PC-9 (cell line): ENCODE data around the gene P2RX5. TPM values are rescaled to one million over a fixed set of nuclear protein-coding genes. Genes with fewer than 3 reads are reported as not detected.

Source experiments
- BruUV-seq: library from RNA; stranded (reverse); fragments of 400-500 nt; replicated peaks from 2 replicates; lab custom pipeline; 2021; lab: Mats Ljungman, UMichigan
- CTCF ChIA-PET: fragments of 300-600 bp; sonication (Branson Sonifier 250); formaldehyde crosslinking; loops from one replicate; lab custom pipeline; 2022; ENCODE audit warnings: antibody characterized with exemption; lab: Charles Lee
- POLR2A ChIA-PET: fragments of 300-600 bp; sonication (Branson Sonifier 250); formaldehyde crosslinking; loops from one replicate; lab custom pipeline; 2022; ENCODE audit warnings: antibody characterized with exemption; ENCODE audit not compliant: unreplicated experiment; lab: Charles Lee
- DNase-seq, 2 experiments: peaks; one replicate each; pipeline versions ENCODE4 v3.0.0 to v3.0.0-alpha.2; 2015 to 2022; ENCODE audit warnings: mixed read lengths in 1 of 2
- H2AFZ ChIP-seq: fragments of 200-600 bp; sonication (generic); 2 replicates; pipeline ENCODE4 v1.8.1; 2017; ENCODE audit warnings: antibody characterized with exemption
- H3F3A ChIP-seq: fragments of 200-600 bp; sonication (generic); 2 replicates; pipeline ENCODE4 v1.8.1; 2017; ENCODE audit warnings: antibody characterized with exemption, mild to moderate bottlenecking, low read depth; ENCODE audit not compliant: insufficient read depth
- H3K27ac ChIP-seq: fragments of 200-600 bp; sonication (generic); 2 replicates; pipeline ENCODE4 v1.6.1; 2016; ENCODE audit warnings: mixed run types
- H3K27me3 ChIP-seq: fragments of 200-600 bp; sonication (generic); 2 replicates; pipeline ENCODE4 v1.6.1; 2016; ENCODE audit warnings: low read depth, mixed run types; ENCODE audit not compliant: insufficient read depth
- H3K36me3 ChIP-seq: fragments of 200-600 bp; sonication (generic); 2 replicates; pipeline ENCODE4 v1.6.1; 2016; ENCODE audit warnings: low read depth, mixed run types
- H3K4me1 ChIP-seq: fragments of 200-600 bp; sonication (generic); replicated peaks from 2 replicates; pipeline ENCODE4 v1.6.1; 2016; ENCODE audit warnings: mixed run types; ENCODE audit not compliant: insufficient read depth
- H3K4me2 ChIP-seq: fragments of 200-600 bp; sonication (generic); 2 replicates; pipeline ENCODE4 v1.6.1; 2017; ENCODE audit warnings: mixed run types
- H3K4me3 ChIP-seq: fragments of 200-600 bp; sonication (generic); 2 replicates; pipeline ENCODE4 v1.6.1; 2016; ENCODE audit warnings: mixed run types
- H3K79me2 ChIP-seq: fragments of 200-600 bp; sonication (generic); 2 replicates; pipeline ENCODE4 v1.6.1; 2017; ENCODE audit warnings: low read depth, mixed run types
- H3K9me2 ChIP-seq: fragments of 200-600 bp; sonication (generic); 2 replicates; pipeline ENCODE4 v1.8.1; 2017; ENCODE audit warnings: mild to moderate bottlenecking; ENCODE audit not compliant: insufficient read depth
- H3K9me3 ChIP-seq: fragments of 200-600 bp; sonication (generic); 2 replicates; pipeline ENCODE4 v1.8.1; 2016; ENCODE audit warnings: low read depth; ENCODE audit not compliant: insufficient read depth
- H4K20me1 ChIP-seq: fragments of 200-600 bp; sonication (generic); 2 replicates; pipeline ENCODE4 v1.8.1; 2017; ENCODE audit not compliant: insufficient read depth
- EZH2 ChIP-seq: fragments of 200-600 bp; sonication (generic); IDR thresholded peaks from 2 replicates; pipeline ENCODE4 v1.8.0; 2017; ENCODE audit warnings: antibody characterized with exemption, low read depth
- intact Hi-C: fragments of 100-400 bp; cut with micrococcal nuclease; formaldehyde crosslinking; loops from one replicate; pipeline ENCODE4 v1.10.0; 2022; ENCODE audit not compliant: unreplicated experiment
- total RNA-seq: library from RNA; stranded (reverse); gene quantifications from 2 replicates; pipeline ENCODE4 v1.2.3, GENCODE V29; 2021
- TF ChIP-seq, protein P1 (sequence below): fragments of 200-600 bp; sonication (generic); conservative IDR thresholded peaks from 2 replicates; pipeline ENCODE4 v1.6.1; 2017; ENCODE audit warnings: mixed run types, antibody characterized with exemption, mild to moderate bottlenecking, moderate library complexity

The P2RX5 gene
- total RNA-seq, 1 experiment from 2014 or later = 18.3 TPM

DNA sequence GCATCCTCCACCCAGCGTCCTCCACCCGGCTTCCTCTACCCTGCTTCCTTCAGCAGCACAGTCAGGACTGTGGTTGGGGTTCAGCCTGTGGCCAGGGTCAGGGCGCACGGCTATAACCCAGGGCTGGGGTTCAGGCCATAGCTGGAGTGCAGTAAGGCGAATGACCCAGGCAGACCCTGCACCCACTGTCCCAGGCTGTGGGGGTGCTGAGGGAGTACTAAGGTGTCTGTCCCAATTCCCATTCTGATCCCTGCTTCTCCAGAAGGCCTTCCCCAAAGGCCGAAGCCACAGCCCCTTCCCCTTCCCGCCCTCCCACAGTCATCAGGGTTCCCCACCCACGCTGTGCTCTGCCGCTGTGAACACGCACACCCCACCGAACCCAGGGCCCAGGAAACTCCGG is 14.9 kb downstream of the P2RX5 start:
- ChIA-PET POLR2A (no interaction called here), CTCF (no interaction called here)
- Histone ChIP-seq H3K4me2 (no peak overlapping the region), H2AFZ (no peak overlapping the region), H3K4me1 (no peaks in the 10 kb centered on the region), H3F3A (no peaks in the 10 kb centered on the region; the same call in 1 of the 2 replicates), H3K27ac (no peak overlapping the region), H3K4me3 (no peak overlapping the region), H3K27me3 (no peaks in the 10 kb centered on the region), H3K9me2 (no peaks in the 10 kb centered on the region), H3K36me3 (no peaks in the 10 kb centered on the region), H4K20me1 (no peaks in the 10 kb centered on the region; the same call in 1 of the 2 replicates), H3K9me3 (no peaks in the 10 kb centered on the region), H3K79me2 (no peaks in the 10 kb centered on the region)
- no peak for TF ChIP-seq EZH2
- TF ChIP-seq, protein P1, sequence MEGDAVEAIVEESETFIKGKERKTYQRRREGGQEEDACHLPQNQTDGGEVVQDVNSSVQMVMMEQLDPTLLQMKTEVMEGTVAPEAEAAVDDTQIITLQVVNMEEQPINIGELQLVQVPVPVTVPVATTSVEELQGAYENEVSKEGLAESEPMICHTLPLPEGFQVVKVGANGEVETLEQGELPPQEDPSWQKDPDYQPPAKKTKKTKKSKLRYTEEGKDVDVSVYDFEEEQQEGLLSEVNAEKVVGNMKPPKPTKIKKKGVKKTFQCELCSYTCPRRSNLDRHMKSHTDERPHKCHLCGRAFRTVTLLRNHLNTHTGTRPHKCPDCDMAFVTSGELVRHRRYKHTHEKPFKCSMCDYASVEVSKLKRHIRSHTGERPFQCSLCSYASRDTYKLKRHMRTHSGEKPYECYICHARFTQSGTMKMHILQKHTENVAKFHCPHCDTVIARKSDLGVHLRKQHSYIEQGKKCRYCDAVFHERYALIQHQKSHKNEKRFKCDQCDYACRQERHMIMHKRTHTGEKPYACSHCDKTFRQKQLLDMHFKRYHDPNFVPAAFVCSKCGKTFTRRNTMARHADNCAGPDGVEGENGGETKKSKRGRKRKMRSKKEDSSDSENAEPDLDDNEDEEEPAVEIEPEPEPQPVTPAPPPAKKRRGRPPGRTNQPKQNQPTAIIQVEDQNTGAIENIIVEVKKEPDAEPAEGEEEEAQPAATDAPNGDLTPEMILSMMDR = no peak
- BruUV-seq = no TSS peak
- DNase-seq = no peak
- intact Hi-C loops = loop anchor here (5.0 kb wide), 3 partner anchors 41 to 146 kb away; partner anchors contain the start of gene HASPIN

DNA sequence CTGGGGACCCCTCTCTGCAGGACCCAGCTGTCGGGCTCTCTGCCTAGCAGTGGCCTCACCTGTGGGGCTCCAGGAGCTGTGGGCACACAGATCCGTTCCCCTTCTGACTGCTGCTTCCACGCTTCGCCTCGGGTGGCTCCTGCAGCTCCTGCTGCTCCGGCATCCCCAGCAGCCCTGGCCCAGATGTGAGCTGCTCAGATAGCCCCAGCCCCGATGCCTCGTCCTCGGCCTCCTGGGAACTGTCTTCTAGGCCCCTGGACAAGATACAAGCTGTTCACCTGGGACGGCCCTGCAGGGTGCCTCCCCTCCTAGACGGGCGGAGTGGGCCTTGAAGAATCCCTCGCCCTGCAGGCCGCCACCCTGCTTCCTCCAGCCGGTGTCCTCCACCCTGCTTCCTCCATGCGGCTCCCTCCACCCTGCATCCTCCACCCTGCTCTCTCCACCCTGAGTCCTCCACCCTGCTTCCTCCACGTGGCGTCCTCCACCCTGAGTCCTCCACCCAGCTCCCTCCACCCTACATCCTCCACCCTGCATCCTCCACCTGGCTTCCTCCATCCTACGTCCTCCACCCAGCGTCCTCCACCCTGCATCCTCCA is 16.3 kb downstream of the P2RX5 start:
- no peaks in the 10 kb centered on the region; the same call in none of the 2 replicates for H4K20me1 ChIP-seq
- ChIA-PET POLR2A (no interaction called here), CTCF (no interaction called here)
- no peak overlapping the region for H2AFZ ChIP-seq
- H3K36me3 ChIP-seq = no peaks in the 10 kb centered on the region
- DNase-seq = no peak
- no peaks in the 10 kb centered on the region for H3K9me3 ChIP-seq
- BruUV-seq = no TSS peak
- no peak overlapping the region for H3K4me2 ChIP-seq
- H3K79me2 ChIP-seq = no peaks in the 10 kb centered on the region
- H3K27ac ChIP-seq = no peak overlapping the region
- intact Hi-C loops = loop anchor here (5.0 kb wide), 3 partner anchors 43 to 148 kb away; partner anchors contain the start of gene HASPIN
- H3K4me3 ChIP-seq = no peak overlapping the region
- H3K27me3 ChIP-seq = no peaks in the 10 kb centered on the region
- peaks cover 6% of the 10 kb centered on the region; the same call in 1 of the 2 replicates for H3F3A ChIP-seq
- TF ChIP-seq EZH2 = no peak
- TF ChIP-seq, protein P1 = no peak
- no peaks in the 10 kb centered on the region for H3K4me1 ChIP-seq
- H3K9me2 ChIP-seq = no peaks in the 10 kb centered on the region

DNA sequence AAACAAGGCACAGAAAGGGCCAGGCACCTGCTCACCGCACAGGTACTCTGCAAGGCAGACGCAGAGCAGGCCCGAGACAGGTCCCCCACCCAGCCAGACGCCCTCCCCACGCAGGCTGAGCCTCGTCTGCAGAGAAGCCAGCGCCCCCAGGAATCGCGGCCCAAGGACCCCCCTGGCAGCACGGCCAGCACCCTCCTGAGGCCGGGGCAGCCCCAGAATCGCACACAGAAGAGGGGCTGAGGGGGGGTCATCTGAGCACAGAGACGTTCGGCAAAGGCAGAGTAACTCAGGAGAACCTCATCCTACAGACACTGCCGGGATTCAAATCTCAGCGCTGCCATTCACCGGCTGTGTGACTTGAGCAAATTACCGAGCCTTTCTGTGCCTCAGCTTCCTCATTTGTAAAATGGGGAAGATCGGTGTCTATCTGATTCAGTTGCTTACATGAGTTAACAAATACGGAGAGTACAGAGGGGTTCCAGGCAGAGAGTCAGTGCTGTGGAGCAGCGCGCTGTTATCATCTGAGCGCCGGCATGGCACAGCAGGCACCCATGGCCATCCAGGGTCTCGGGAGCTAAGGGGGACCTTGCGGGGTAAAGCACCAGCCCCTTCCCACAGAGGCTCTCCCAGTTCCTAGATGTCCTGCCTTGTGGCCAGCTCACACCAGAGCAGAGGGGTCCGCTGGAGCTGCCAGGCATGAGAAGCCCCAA is 17.0 kb downstream of the P2RX5 start:
- no TSS peak for BruUV-seq
- DNase-seq = no peak
- H3K79me2 ChIP-seq = no peaks in the 10 kb centered on the region
- no peaks in the 10 kb centered on the region; the same call in none of the 2 replicates for H4K20me1 ChIP-seq
- no peak overlapping the region for H3K4me3 ChIP-seq
- no peaks in the 10 kb centered on the region for H3K36me3 ChIP-seq
- H3K9me3 ChIP-seq = no peaks in the 10 kb centered on the region
- intact Hi-C loops = no loop called here
- TF ChIP-seq, protein P1 = no peak
- H3K27ac ChIP-seq = no peak overlapping the region
- H3K4me1 ChIP-seq = no peaks in the 10 kb centered on the region
- H3F3A ChIP-seq = peaks cover 11% of the 10 kb centered on the region; the same call in 1 of the 2 replicates
- H3K9me2 ChIP-seq = no peaks in the 10 kb centered on the region
- no peak overlapping the region for H3K4me2 ChIP-seq
- POLR2A ChIA-PET = no interaction called here
- CTCF ChIA-PET = no interaction called here
- no peaks in the 10 kb centered on the region for H3K27me3 ChIP-seq
- H2AFZ ChIP-seq = no peak overlapping the region
